Kidney (tissue), 14 donors: Measurements from ENCODE around the gene SF3B3. TPM values are rescaled to one million over a fixed set of nuclear protein-coding genes. Genes with fewer than 3 reads are reported as not detected.
"Not testable (repeated sequence)": the region's sequence is repeated elsewhere in the genome, so short reads cannot be mapped to it uniquely, and the experiment has no call there.

Experiments used
- DNase-seq, 5 donors: peaks; one replicate each; pipeline ENCODE4 v3.0.0-alpha.2; 2013 to 2020
- FAIRE-seq: peaks from 2 replicates; lab custom pipeline; 2012; peaks lifted over from hg19 to GRCh38; lab: Jason Lieb, UNC
- H3K27ac ChIP-seq, 2 donors: one replicate each; pipeline ENCODE4 v1.7.0; 2013; ENCODE audit warnings: low read depth in 2 of 2, low read length in 2 of 2, inconsistent platforms in 1 of 2
- H3K27me3 ChIP-seq: one replicate; pipeline ENCODE4 v1.7.1; 2013; ENCODE audit warnings: low read length, inconsistent platforms; ENCODE audit not compliant: control insufficient read depth, insufficient read depth
- H3K36me3 ChIP-seq, 3 donors: one replicate each; pipeline versions ENCODE4 v1.7.0 to v1.7.1; 2013; ENCODE audit warnings: low read length in 3 of 3, control low read depth in 1 of 3, inconsistent platforms in 1 of 3; ENCODE audit not compliant: insufficient read depth in 3 of 3, control insufficient read depth in 2 of 3
- H3K4me1 ChIP-seq, 3 donors: one replicate each; pipeline versions ENCODE4 v1.7.0 to v1.7.1; 2013; ENCODE audit warnings: low read length in 3 of 3, inconsistent platforms in 1 of 3, low read depth in 1 of 3; ENCODE audit not compliant: control insufficient read depth in 2 of 3, insufficient read depth in 2 of 3
- H3K4me3 ChIP-seq, 3 donors: one replicate each; pipeline versions ENCODE4 v1.7.0 to v1.8.1; 2013; ENCODE audit warnings: low read length in 3 of 3, control low read depth in 1 of 3, inconsistent platforms in 1 of 3
- H3K9ac ChIP-seq, 3 donors: one replicate each; pipeline versions ENCODE4 v1.7.0 to v1.7.1; 2013; ENCODE audit warnings: low read length in 3 of 3, control low read depth in 1 of 3, inconsistent platforms in 1 of 3
- H3K9me3 ChIP-seq, 3 donors: one replicate each; pipeline versions ENCODE4 v1.7.0 to v1.7.1; 2013; ENCODE audit warnings: low read length in 3 of 3, control low read depth in 1 of 3, inconsistent platforms in 1 of 3; ENCODE audit not compliant: control insufficient read depth in 2 of 3, insufficient read depth in 1 of 3
- intact Hi-C: fragments of 100-400 bp; cut with DNase I; formaldehyde crosslinking; loops from one replicate; pipeline ENCODE4 v1.11.1; 2022
- polyA plus RNA-seq: library from polyadenylated mRNA; stranded (reverse); fragments of 350-450 nt; fragmentation: Illumina TruSeq; extraction: RNeasy Lipid Tissue Mini Kit (QIAGEN cat#74804); gene quantifications from one replicate; pipeline ENCODE4 v1.2.3, GENCODE V29; 2014; ENCODE audit warnings: low read depth, low replicate concordance; ENCODE audit not compliant: insufficient read depth
- total RNA-seq: library from RNA; stranded (reverse); fragmentation: NEBNext Ultra II Directional; extraction: Animal tissue kit (Norgen Biotek cat#: 25700); gene quantifications from one replicate; pipeline ENCODE4 v1.2.1, GENCODE V29; 2021
- TF ChIP-seq, protein P1 (sequence below): IDR thresholded peaks from 3 replicates; pipeline ENCODE4 v1.5.1; 2012; ENCODE audit warnings: mild to moderate bottlenecking, moderate library complexity, borderline replicate concordance; ENCODE audit not compliant: insufficient read depth; ENCODE audit errors: extremely low read depth
- donor health status: control.
- donor health status: control.
- donor health status: control.
- donor health status: control.
- donor health status: control.
- donor health status: DM: yes; HTN: yes; CAD: no.
- donor health status: Normal renal cell carcinoma (clear cell type).

SF3B3 gene
- total and polyA plus RNA-seq, 2 donors from 2014 or later = 92.9 to 246 TPM

DNA sequence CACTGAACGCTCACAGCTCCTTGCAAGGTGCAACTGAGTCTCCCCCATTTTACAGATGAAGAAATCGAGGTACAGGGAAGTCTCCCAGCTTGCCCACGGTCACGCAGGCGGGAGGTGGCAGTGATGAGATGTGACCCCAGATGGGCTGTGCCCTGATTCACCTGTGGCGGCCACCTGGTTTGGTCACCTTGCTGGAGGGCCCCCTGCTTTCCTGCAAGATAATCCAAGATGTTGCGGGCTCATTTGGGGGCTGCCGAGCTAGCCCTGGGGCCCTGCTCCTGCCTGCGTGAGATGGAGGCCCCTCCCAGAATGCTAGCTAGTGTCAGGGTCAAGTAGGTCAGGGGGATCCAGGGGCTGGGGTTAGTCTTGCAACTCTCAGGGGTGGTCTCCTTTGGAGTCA is 63.1 kb downstream of the SF3B3 start:
- Histone ChIP-seq H3K4me3 (no peak overlapping the region), H3K27ac (no peak overlapping the region), H3K36me3 (no peaks in the 10 kb centered on the region), H3K9ac (no peak overlapping the region), H3K27me3 (no peaks in the 10 kb centered on the region), H3K4me1 (peaks cover 0 to 14% (median 0%) of the 10 kb centered on the region in 3 donors), H3K9me3 (no peaks in the 10 kb centered on the region)
- FAIRE-seq (no peak), DNase-seq (peak in 1 of 5 donors; percentile 53)
- TF ChIP-seq, protein P1, sequence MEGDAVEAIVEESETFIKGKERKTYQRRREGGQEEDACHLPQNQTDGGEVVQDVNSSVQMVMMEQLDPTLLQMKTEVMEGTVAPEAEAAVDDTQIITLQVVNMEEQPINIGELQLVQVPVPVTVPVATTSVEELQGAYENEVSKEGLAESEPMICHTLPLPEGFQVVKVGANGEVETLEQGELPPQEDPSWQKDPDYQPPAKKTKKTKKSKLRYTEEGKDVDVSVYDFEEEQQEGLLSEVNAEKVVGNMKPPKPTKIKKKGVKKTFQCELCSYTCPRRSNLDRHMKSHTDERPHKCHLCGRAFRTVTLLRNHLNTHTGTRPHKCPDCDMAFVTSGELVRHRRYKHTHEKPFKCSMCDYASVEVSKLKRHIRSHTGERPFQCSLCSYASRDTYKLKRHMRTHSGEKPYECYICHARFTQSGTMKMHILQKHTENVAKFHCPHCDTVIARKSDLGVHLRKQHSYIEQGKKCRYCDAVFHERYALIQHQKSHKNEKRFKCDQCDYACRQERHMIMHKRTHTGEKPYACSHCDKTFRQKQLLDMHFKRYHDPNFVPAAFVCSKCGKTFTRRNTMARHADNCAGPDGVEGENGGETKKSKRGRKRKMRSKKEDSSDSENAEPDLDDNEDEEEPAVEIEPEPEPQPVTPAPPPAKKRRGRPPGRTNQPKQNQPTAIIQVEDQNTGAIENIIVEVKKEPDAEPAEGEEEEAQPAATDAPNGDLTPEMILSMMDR = no peak
- intact Hi-C loops = no loop called here

DNA sequence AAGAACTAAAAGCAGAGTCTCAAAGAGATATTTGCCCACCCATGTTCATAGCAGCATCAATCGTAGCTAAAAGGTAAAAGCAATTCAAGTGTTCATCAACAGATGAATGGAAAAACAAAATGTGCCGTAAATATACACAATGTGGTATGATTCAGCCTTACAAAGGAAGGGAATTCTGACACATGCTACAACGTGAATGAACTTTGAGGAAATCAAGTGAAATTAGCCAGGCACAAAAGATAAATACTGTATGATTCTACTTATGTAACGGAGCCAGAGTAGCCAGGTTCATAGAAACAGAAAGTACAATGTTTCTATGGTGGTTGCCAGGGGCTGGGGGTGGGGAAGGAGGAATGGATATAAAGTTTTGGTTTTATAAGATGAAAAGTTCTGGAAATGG is 64.9 kb downstream of the SF3B3 start:
- Histone ChIP-seq H3K9ac (no peak overlapping the region), H3K9me3 (no peaks in the 10 kb centered on the region), H3K27me3 (no peaks in the 10 kb centered on the region), H3K36me3 (no peaks in the 10 kb centered on the region), H3K4me3 (no peak overlapping the region), H3K4me1 (peaks cover 0 to 14% (median 0%) of the 10 kb centered on the region in 3 donors), H3K27ac (no peak overlapping the region)
- intact Hi-C loops = no loop called here
- FAIRE-seq (no peak), DNase-seq (no peak)
- TF ChIP-seq, protein P1 = no peak

DNA sequence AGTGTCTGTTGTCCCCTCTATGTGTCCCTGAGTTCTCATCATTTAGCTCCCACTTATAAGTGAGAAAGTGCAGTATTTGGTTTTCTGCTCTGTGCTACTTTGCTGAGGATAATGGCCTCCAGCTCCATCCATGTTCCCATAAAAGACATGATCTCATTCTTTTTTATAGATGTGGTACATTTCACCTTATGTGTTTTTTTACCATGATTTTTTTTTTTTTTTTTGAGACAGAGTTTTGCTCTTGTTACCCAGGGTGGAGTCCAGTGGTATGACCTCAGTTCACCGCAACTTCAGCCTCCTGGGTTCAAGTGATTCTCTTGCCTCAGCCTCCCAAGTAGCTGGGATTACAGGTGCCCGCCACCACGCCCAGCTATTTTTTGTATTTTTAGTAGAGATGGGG is 65.8 kb downstream of the SF3B3 start:
- not testable (repeated sequence) for H3K4me3 ChIP-seq

DNA sequence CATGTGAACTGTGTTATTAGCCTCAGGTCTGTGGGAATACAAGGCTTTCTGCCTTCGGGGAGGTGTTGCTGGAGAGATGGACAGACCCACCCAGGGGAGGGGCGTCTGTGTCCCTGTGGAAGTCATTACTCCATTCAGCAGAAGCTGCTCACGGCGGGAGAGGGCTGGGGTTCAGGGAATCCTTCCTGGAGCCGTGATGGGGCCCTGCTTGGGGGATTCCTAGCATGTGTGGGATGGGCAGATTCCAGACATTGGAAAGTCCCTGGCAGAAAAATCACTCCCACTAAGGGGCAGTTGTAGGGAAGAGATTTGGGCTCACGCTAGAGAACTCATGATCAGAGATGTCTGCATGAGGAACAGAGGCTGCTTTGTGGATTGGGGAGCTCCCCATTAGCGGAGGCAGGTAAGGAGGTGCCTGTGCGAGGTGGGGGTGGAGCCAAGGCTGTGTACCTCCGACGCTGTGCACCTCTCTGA is 66.4 kb downstream of the SF3B3 start:
- peak in 4 of 5 donors; percentile 27 to 76 (median 42) for DNase-seq
- Histone ChIP-seq H3K27me3 (no peaks in the 10 kb centered on the region), H3K36me3 (no peaks in the 10 kb centered on the region), H3K4me3 (no peak overlapping the region), H3K4me1 (peaks cover 0 to 14% (median 3%) of the 10 kb centered on the region in 3 donors), H3K9me3 (no peaks in the 10 kb centered on the region), H3K27ac (no peak overlapping the region), H3K9ac (no peak overlapping the region)
- intact Hi-C loops = no loop called here
- FAIRE-seq = no peak
- TF ChIP-seq, protein P1 = no peak

More for the DNA sequence above, 65.8 kb downstream of the SF3B3 start:
- H3K4me1 ChIP-seq = peaks cover 0 to 14% (median 2%) of the 10 kb centered on the region in 3 donors
- H3K9ac ChIP-seq, H3K36me3 ChIP-seq, FAIRE-seq, H3K9me3 ChIP-seq, DNase-seq, intact Hi-C loops, H3K27ac ChIP-seq, H3K27me3 ChIP-seq: not testable (repeated sequence)
